Glutamatergic neuron (in vitro differentiated cells): Measurements from ENCODE around the gene RHOC. TPM values are rescaled to one million over a fixed set of nuclear protein-coding genes. Genes with fewer than 3 reads are reported as not detected.

Source experiments
- DNase-seq: peaks from one replicate; pipeline ENCODE4 v3.0.0; 2022
- H3K27ac Mint-ChIP-seq: one replicate; pipeline ENCODE4 v1.8.0; 2020; ENCODE audit warnings: mild to moderate bottlenecking, mixed read lengths, inconsistent platforms; ENCODE audit not compliant: unreplicated experiment
- H3K27me3 Mint-ChIP-seq: one replicate; pipeline ENCODE4 v1.8.0; 2020; ENCODE audit warnings: mild to moderate bottlenecking, moderate library complexity, mixed read lengths, inconsistent platforms; ENCODE audit not compliant: unreplicated experiment
- H3K36me3 Mint-ChIP-seq: one replicate; pipeline ENCODE4 v1.8.0; 2020; ENCODE audit warnings: mild to moderate bottlenecking, mixed read lengths, inconsistent platforms; ENCODE audit not compliant: unreplicated experiment
- H3K4me1 Mint-ChIP-seq: one replicate; pipeline ENCODE4 v1.8.0; 2020; ENCODE audit warnings: mild to moderate bottlenecking, low read depth, mixed read lengths, inconsistent platforms; ENCODE audit not compliant: unreplicated experiment
- H3K4me3 Mint-ChIP-seq: one replicate; pipeline ENCODE4 v1.8.0; 2020; ENCODE audit warnings: mild to moderate bottlenecking, mixed read lengths, inconsistent platforms; ENCODE audit not compliant: unreplicated experiment
- H3K9me3 Mint-ChIP-seq: one replicate; pipeline ENCODE4 v1.8.0; 2020; ENCODE audit warnings: mild to moderate bottlenecking, moderate library complexity, mixed read lengths, inconsistent platforms; ENCODE audit not compliant: unreplicated experiment
- total RNA-seq: library from RNA; stranded (reverse); fragmentation: NEBNext Ultra II Directional; extraction: Animal tissue kit (Norgen Biotek cat#: 25700); gene quantifications from one replicate; pipeline ENCODE4 v1.2.1, GENCODE V29; 2021; ENCODE audit not compliant: unreplicated experiment
- TF ChIP-seq, protein P1 (sequence below): fragments of 200-600 bp; sonication (generic); IDR thresholded peaks from one replicate; pipeline ENCODE4 v1.5.0; 2021; ENCODE audit not compliant: partially characterized antibody, unreplicated experiment

The RHOC gene
- total RNA-seq, 1 donor from 2014 or later = 130 TPM

DNA sequence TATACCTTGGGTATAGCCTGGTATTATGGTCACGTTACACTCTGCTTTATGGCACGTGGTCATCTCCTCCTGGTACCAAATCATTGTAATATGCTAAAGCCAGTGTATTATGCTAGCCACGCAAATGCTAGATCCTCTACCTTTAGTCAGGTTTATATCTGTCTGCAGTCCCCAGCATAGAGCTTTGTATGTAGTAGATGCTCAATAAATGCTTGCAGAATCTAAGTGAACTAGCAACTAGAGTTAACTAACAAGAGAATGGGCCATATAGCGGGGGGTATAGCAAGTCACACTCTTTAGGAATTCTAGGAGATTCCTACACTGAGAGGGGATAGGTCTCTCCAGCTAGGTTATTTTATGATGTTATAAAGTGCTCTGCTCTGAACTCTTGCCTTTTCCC lies 29.4 kb downstream of the RHOC start:
- TF ChIP-seq, protein P1, sequence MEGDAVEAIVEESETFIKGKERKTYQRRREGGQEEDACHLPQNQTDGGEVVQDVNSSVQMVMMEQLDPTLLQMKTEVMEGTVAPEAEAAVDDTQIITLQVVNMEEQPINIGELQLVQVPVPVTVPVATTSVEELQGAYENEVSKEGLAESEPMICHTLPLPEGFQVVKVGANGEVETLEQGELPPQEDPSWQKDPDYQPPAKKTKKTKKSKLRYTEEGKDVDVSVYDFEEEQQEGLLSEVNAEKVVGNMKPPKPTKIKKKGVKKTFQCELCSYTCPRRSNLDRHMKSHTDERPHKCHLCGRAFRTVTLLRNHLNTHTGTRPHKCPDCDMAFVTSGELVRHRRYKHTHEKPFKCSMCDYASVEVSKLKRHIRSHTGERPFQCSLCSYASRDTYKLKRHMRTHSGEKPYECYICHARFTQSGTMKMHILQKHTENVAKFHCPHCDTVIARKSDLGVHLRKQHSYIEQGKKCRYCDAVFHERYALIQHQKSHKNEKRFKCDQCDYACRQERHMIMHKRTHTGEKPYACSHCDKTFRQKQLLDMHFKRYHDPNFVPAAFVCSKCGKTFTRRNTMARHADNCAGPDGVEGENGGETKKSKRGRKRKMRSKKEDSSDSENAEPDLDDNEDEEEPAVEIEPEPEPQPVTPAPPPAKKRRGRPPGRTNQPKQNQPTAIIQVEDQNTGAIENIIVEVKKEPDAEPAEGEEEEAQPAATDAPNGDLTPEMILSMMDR = no peak
- Mint-ChIP-seq H3K9me3 (peaks cover 1% of the 10 kb centered on the region), H3K27me3 (peaks cover 8% of the 10 kb centered on the region), H3K4me1 (no peaks in the 10 kb centered on the region), H3K4me3 (no peak overlapping the region), H3K27ac (no peak overlapping the region), H3K36me3 (no peaks in the 10 kb centered on the region)
- no peak for DNase-seq

DNA sequence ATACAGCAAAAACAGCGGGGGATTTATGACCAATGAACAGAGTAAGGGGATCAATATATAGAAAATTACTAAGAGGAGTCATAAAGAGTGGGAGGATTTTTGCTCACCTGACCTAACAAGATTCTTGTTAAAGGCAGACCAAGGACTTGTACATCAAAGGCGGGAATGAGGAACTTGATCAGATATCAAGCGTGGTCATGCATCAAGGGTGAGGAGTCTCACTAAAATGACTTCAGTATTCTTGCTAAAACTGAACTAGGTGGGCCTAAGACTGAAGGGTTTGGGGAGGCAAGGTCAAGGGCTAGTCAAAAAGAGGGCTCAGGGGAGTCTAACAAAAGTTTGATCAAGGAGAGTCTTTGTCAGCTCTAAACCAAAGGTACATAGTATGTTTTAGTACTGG lies 30.4 kb downstream of the RHOC start:
- no peaks in the 10 kb centered on the region for H3K4me1 Mint-ChIP-seq
- no peak overlapping the region for H3K27ac Mint-ChIP-seq

DNA sequence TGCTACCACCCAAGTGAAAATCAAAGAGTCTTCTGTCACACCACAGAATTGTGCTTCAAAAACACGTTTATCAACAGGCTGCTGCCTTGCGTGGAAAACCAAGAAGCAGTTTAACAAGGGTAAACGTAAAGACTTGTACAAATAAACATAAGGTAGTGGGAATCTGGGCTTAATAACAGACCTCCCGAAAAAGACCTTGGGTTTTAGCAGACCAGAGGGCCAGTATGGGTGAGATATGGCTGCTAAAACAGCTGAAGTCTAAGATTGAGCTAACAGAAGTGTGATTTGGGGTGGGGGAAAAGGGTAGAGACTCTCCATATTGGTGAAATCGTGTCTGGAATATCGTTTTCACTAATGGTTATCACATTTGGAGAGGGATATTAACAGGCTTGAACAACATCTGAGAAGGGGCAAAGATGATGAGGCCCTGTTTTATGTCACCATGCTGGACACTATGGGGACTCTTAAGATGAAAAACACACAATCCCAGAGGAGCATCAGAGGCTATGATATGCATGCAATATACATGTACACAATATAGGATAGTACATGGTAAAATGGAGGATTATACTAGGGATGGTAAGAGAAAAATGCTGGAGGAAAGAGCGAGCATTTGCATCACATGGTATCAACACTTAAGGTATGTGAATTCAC lies 31.1 kb downstream of the RHOC start:
- peaks cover 8% of the 10 kb centered on the region for H3K27me3 Mint-ChIP-seq
- H3K9me3 Mint-ChIP-seq = peaks cover 1% of the 10 kb centered on the region
- H3K27ac Mint-ChIP-seq = no peak overlapping the region
- H3K4me1 Mint-ChIP-seq = no peaks in the 10 kb centered on the region
- peak overlapping the region; percentile 77 for H3K4me3 Mint-ChIP-seq
- no peaks in the 10 kb centered on the region for H3K36me3 Mint-ChIP-seq
- no peak for DNase-seq
- TF ChIP-seq, protein P1 = no peak

More for the DNA sequence above, 30.4 kb downstream of the RHOC start:
- H3K36me3 Mint-ChIP-seq = no peaks in the 10 kb centered on the region
- H3K4me3 Mint-ChIP-seq = no peak overlapping the region
- peaks cover 8% of the 10 kb centered on the region for H3K27me3 Mint-ChIP-seq
- TF ChIP-seq, protein P1 = no peak
- no peak for DNase-seq
- peaks cover 1% of the 10 kb centered on the region for H3K9me3 Mint-ChIP-seq

DNA sequence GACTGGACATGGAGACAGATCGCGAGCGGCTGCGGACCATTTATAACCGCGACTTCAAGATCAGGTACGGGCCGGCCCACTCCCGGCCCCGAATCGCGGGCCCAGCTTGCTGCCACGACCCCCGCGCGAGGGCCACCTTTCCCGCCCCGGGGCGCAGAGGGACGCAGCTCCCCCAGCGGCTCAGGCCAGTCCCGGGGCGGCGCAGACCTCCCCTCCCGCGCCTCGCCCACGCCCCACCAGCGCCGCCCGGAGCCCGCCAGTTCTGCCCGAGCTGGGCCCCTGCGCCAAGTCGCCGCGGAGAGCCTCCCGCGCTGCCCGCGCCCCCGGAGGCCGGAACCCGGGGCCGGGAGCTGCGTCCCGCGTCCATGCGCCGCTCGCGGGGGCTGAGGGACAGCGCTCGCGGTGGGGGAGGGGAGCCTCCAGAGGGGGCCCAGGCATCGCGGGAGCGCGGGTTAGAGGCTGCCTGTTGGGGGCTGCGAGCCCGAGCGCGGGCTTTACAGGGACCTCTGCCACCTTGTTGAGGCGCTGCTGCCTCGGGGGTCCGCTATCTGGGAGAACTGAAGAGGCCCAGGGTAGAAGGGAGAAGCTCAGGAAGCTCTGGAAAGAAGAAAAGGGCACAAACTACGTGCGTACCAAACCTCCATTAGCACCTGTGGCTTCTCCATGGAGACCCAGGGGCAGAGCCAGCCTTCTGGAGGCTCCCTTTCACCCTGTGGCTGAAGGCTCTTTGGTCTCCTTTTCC lies 31.8 kb downstream of the RHOC start:
- Mint-ChIP-seq H3K4me3 (peak overlapping the region; percentile 92), H3K27me3 (peaks cover 8% of the 10 kb centered on the region), H3K27ac (no peak overlapping the region), H3K9me3 (peaks cover 1% of the 10 kb centered on the region), H3K36me3 (no peaks in the 10 kb centered on the region), H3K4me1 (no peaks in the 10 kb centered on the region)
- TF ChIP-seq, protein P1 = no peak
- DNase-seq = peak; percentile 60

DNA sequence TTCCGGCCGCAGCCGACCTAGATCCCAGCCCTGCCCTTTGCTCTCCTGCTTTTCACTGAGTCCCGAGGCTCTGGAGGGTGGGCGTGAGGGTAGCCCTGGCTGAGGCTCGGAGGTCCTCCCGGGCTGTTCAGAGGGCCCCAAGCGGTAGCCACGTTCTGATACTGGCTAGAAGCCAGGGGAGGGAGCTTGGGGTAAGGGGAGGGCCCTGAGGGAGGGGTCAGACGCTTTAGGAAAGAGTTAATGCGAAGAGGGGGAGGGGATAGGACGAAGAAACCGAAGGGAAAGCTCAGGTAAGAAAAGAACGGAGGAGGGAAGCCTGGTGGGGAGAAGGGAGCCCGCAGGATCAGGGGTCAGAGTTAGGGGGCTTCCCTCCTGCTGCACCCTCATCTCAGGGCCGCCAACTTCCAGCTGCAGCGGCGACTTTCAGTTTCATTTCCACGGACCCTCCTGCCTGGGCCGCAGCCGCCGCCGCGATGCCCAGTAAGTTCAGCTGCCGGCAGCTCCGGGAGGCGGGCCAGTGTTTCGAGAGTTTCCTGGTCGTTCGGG lies 32.4 kb downstream of the RHOC start, which contains the start of gene MOV10:
Gene MOV10, plus strand, starts transcription at position 220 of the 546 bp plus-strand sequence. Its CDS starts 254 bp downstream, at position 474.
- peaks cover 8% of the 10 kb centered on the region for H3K27me3 Mint-ChIP-seq
- H3K36me3 Mint-ChIP-seq = no peaks in the 10 kb centered on the region
- no peak within 1 kb of the TSS for H3K27ac Mint-ChIP-seq
- H3K9me3 Mint-ChIP-seq = peaks cover 1% of the 10 kb centered on the region
- TF ChIP-seq, protein P1 = no peak
- no peaks in the 10 kb centered on the region for H3K4me1 Mint-ChIP-seq
- peak within 1 kb of the TSS; percentile 92 for H3K4me3 Mint-ChIP-seq
- DNase-seq = peak; percentile 55
